ENCODE measurements around the gene ANTXRL. TPM values are rescaled to one million over a fixed set of nuclear protein-coding genes. Genes with fewer than 3 reads are reported as not detected.
"Not testable (repeated sequence)": the region's sequence is repeated elsewhere in the genome, so short reads cannot be mapped to it uniquely, and the experiment has no call there.

The ANTXRL gene
- total RNA-seq, 1 experiment from 2014 or later, result not detected

GRCh38 chr10:46250481-46250880 is 36.3 kb upstream of the ANTXRL start:
- DNase-seq (ENCODE audit: low read depth in 1 of 2, low spot score in 2 of 2), result no peak
- no peak overlapping the region for H3K4me3 ChIP-seq
- H3K27ac ChIP-seq, result no peak overlapping the region
- H3K36me3 ChIP-seq, result no peaks in the 10 kb centered on the region
- H3K27me3 ChIP-seq (replicated peaks), result no peaks in the 10 kb centered on the region
- no peaks in the 10 kb centered on the region for H3K9me3 ChIP-seq (replicated peaks)
- H3K4me1 ChIP-seq (replicated peaks), result no peaks in the 10 kb centered on the region

- Histone ChIP-seq H3K4me1 (replicated peaks) (peaks cover 5% of the 10 kb centered on the region), H3K27ac (no peak overlapping the region), H3K9me3 (replicated peaks) (no peaks in the 10 kb centered on the region), H3K4me3 (no peak overlapping the region), H3K27me3 (replicated peaks) (no peaks in the 10 kb centered on the region), H3K36me3 (no peaks in the 10 kb centered on the region)
- DNase-seq (ENCODE audit: low read depth in 1 of 2, low spot score in 2 of 2), result no peak
Measured at GRCh38 chr10:46250898-46251856, 35.6 kb upstream of the ANTXRL start.

- Histone ChIP-seq H3K9me3 (replicated peaks) (no peaks in the 10 kb centered on the region), H3K4me1 (replicated peaks) (peaks cover 5% of the 10 kb centered on the region), H3K4me3 (no peak overlapping the region), H3K27me3 (replicated peaks) (no peaks in the 10 kb centered on the region), H3K36me3 (no peaks in the 10 kb centered on the region), H3K27ac (no peak overlapping the region)
- no peak for DNase-seq (ENCODE audit: low read depth in 1 of 2, low spot score in 2 of 2)
Measured at GRCh38 chr10:46251857-46252847, 34.6 kb upstream of the ANTXRL start.

- no peak overlapping the region for H3K4me3 ChIP-seq
- peaks cover 5% of the 10 kb centered on the region for H3K4me1 ChIP-seq (replicated peaks)
- no peak overlapping the region for H3K27ac ChIP-seq
- DNase-seq (ENCODE audit: low read depth in 1 of 2, low spot score in 2 of 2), result no peak
- no peaks in the 10 kb centered on the region for H3K27me3 ChIP-seq (replicated peaks)
- no peaks in the 10 kb centered on the region for H3K9me3 ChIP-seq (replicated peaks)
- H3K36me3 ChIP-seq, result no peaks in the 10 kb centered on the region
Measured at GRCh38 chr10:46253076-46254006, 33.5 kb upstream of the ANTXRL start.

GRCh38 chr10:46254007-46254383 is 32.8 kb upstream of the ANTXRL start:
- H3K36me3 ChIP-seq, result no peaks in the 10 kb centered on the region
- no peaks in the 10 kb centered on the region for H3K9me3 ChIP-seq (replicated peaks)
- H3K27me3 ChIP-seq (replicated peaks), result no peaks in the 10 kb centered on the region
- H3K4me3 ChIP-seq, result no peak overlapping the region
- H3K4me1 ChIP-seq (replicated peaks), result peaks cover 5% of the 10 kb centered on the region
- no peak for DNase-seq (ENCODE audit: low read depth in 1 of 2, low spot score in 2 of 2)
- no peak overlapping the region for H3K27ac ChIP-seq

- H3K4me3 ChIP-seq, result no peak overlapping the region
- no peaks in the 10 kb centered on the region for H3K27me3 ChIP-seq (replicated peaks)
- H3K27ac ChIP-seq, result no peak overlapping the region
- no peaks in the 10 kb centered on the region for H3K9me3 ChIP-seq (replicated peaks)
- H3K4me1 ChIP-seq (replicated peaks), result peaks cover 5% of the 10 kb centered on the region
- no peaks in the 10 kb centered on the region for H3K36me3 ChIP-seq
- no peak for DNase-seq (ENCODE audit: low read depth in 1 of 2, low spot score in 2 of 2)
Measured at GRCh38 chr10:46254467-46254866, 32.3 kb upstream of the ANTXRL start.

GRCh38 chr10:46255210-46255609 is 31.6 kb upstream of the ANTXRL start:
- H3K9me3 ChIP-seq (replicated peaks); H3K4me1 ChIP-seq (replicated peaks); DNase-seq (ENCODE audit: low read depth in 1 of 2, low spot score in 2 of 2); H3K36me3 ChIP-seq; H3K4me3 ChIP-seq; H3K27ac ChIP-seq; H3K27me3 ChIP-seq (replicated peaks): not testable (repeated sequence)

- DNase-seq (ENCODE audit: low read depth in 1 of 2, low spot score in 2 of 2), result peak; percentile 62 to 80
- H3K36me3 ChIP-seq, result no peaks in the 10 kb centered on the region
- peaks cover 5% of the 10 kb centered on the region for H3K4me1 ChIP-seq (replicated peaks)
- H3K4me3 ChIP-seq, result no peak overlapping the region
- H3K27ac ChIP-seq, result no peak overlapping the region
- H3K9me3 ChIP-seq (replicated peaks), result no peaks in the 10 kb centered on the region
- no peaks in the 10 kb centered on the region for H3K27me3 ChIP-seq (replicated peaks)
Measured at GRCh38 chr10:46255801-46256747, 30.7 kb upstream of the ANTXRL start.

- H3K27me3 ChIP-seq (replicated peaks), result no peaks in the 10 kb centered on the region
- H3K9me3 ChIP-seq (replicated peaks), result no peaks in the 10 kb centered on the region; the same call in 1 of the 2 replicates
- DNase-seq (ENCODE audit: low read depth in 1 of 2, low spot score in 2 of 2), result no peak
- H3K4me3 ChIP-seq, result no peak overlapping the region
- H3K4me1 ChIP-seq (replicated peaks), result peaks cover 5% of the 10 kb centered on the region
- no peak overlapping the region for H3K27ac ChIP-seq
- no peaks in the 10 kb centered on the region for H3K36me3 ChIP-seq
Measured at GRCh38 chr10:46257099-46257498, 29.7 kb upstream of the ANTXRL start.

GRCh38 chr10:46262906-46263560 is 23.8 kb upstream of the ANTXRL start:
- H3K27me3 ChIP-seq (replicated peaks); H3K4me1 ChIP-seq (replicated peaks); H3K9me3 ChIP-seq (replicated peaks); H3K36me3 ChIP-seq; H3K27ac ChIP-seq; H3K4me3 ChIP-seq; DNase-seq (ENCODE audit: low read depth in 1 of 2, low spot score in 2 of 2): not testable (repeated sequence)

GRCh38 chr10:46263831-46264268 is 22.9 kb upstream of the ANTXRL start:
- H3K4me3 ChIP-seq, result no peak overlapping the region
- H3K4me1 ChIP-seq (replicated peaks), result no peaks in the 10 kb centered on the region
- H3K36me3 ChIP-seq, result no peaks in the 10 kb centered on the region
- no peak overlapping the region for H3K27ac ChIP-seq
- no peaks in the 10 kb centered on the region for H3K27me3 ChIP-seq (replicated peaks)
- H3K9me3 ChIP-seq (replicated peaks), result no peaks in the 10 kb centered on the region; the same call in 1 of the 2 replicates
- DNase-seq (ENCODE audit: low read depth in 1 of 2, low spot score in 2 of 2), result no peak

GRCh38 chr10:46264336-46264735 is 22.5 kb upstream of the ANTXRL start:
- no peaks in the 10 kb centered on the region for H3K36me3 ChIP-seq
- no peak overlapping the region for H3K27ac ChIP-seq
- no peaks in the 10 kb centered on the region; the same call in 1 of the 2 replicates for H3K9me3 ChIP-seq (replicated peaks)
- no peaks in the 10 kb centered on the region for H3K4me1 ChIP-seq (replicated peaks)
- no peaks in the 10 kb centered on the region for H3K27me3 ChIP-seq (replicated peaks)
- no peak for DNase-seq (ENCODE audit: low read depth in 1 of 2, low spot score in 2 of 2)
- no peak overlapping the region for H3K4me3 ChIP-seq
